ENCODE measurements around the gene LAMB4. TPM values are rescaled to one million over a fixed set of nuclear protein-coding genes. Genes with fewer than 3 reads are reported as not detected.

Gene LAMB4
- total and polyA plus RNA-seq, 2 of the 8 experiments (the other 6 are each of a cell fraction or from before 2014, with no cell fraction given), result not detected

DNA sequence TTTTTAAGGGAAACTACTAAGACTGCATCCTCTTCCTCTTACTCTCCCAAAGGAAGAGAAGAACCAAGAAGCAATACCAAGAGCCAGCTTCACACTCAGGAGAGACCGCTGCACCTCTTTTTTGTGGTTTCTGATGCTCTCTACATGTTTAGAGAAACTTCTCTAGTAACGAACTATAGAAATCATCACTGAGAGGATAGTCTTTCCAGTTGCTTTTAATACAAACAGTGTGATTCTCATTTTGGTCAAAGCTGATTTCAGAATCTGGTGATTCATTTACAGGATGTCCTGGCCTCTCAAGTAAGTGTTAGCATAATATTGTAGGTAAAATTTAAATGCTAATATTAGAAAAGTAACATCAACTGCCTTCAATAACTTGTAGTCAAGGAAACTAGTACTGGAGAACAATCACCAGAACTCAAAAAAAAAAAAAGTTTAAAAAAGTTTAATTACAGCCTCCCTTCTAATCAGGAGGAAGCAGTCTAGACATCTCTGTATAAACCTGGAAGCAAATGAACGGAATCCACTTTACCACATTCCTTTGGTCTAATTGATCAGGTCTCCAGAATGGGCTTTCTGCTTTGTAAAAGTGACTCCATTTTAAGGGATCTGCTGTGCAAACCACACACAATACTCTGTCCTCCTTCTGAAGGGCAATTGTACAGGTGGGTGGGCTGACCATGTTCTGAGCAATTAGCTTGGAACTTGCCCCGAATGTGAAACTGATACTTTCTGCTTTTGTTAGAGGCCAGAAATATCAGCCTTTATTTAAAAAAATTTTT, 130.2 kb downstream of the LAMB4 start:
- FAIRE-seq, result no peak
- H3K4me1 ChIP-seq (replicated peaks in 1 of 4; ENCODE audit: control insufficient read depth in 3 of 4, insufficient read depth in 4 of 4, low read length in 3 of 4), result peaks cover 7 to 21% (median 10%) of the 10 kb centered on the region in 4 experiments
- WGBS, 2 experiments (ENCODE audit: extremely low coverage in 1 of 2, insufficient coverage in 1 of 2, insufficient read length in 1 of 2, insufficient replicate concordance in 2 of 2, low coverage in 1 of 2, low lambda C conversion rate in 2 of 2, missing lambda C conversion rate in 1 of 2), result 93% methylated on average over 4 of the region's 4 CpGs; no CpG with 5 or more reads in 1 of the 2 experiments

More for the DNA sequence above, 130.2 kb downstream of the LAMB4 start:
- ChIA-PET POLR2A (ENCODE audit: partially characterized antibody) (interaction anchor here (1.4 to 1.7 kb wide), 2 partner anchors 23 to 76 kb away, joined by 4 read pairs; no protein-coding TSS in a partner anchor), CTCF (ENCODE audit: partially characterized antibody) (interaction anchor here (0.7 to 2.9 kb wide), 6 partner anchors 16 to 114 kb away, joined by 3 to 12 read pairs (median 5); partner anchors contain the start of gene DLD)
- H3K27ac ChIP-seq (ENCODE audit: low read depth, low read length), result no peak overlapping the region
- peaks cover 23 to 47% (median 42%) of the 10 kb centered on the region in 4 experiments for H3K27me3 ChIP-seq (replicated peaks in 1 of 4; ENCODE audit: control insufficient read depth in 3 of 4, extremely low read depth in 1 of 4, insufficient read depth in 3 of 4, low read length in 3 of 4)
- no peaks in the 10 kb centered on the region; a peak in 1 of 4 replicates for H3K9me3 ChIP-seq (ENCODE audit: insufficient read depth in 2 of 2, low read depth in 1 of 2, low read length in 1 of 2)
- H3K36me3 ChIP-seq (ENCODE audit: control insufficient read depth in 2 of 4, insufficient read depth in 4 of 4, low read length in 3 of 4), result peaks cover 0 to 11% (median 2%) of the 10 kb centered on the region in 4 experiments; a peak in 3 of 8 replicates
- H3K9ac ChIP-seq (replicated peaks in 1 of 4; ENCODE audit: extremely low read depth in 1 of 4, low read depth in 3 of 4, low read length in 3 of 4), result no peak overlapping the region
- H2BK12ac ChIP-seq (ENCODE audit: low read depth, low read length), result no peak overlapping the region; the same call in 1 of the 2 replicates
- peaks cover 3% of the 10 kb centered on the region in 2 experiments for H4K20me1 ChIP-seq (replicated peaks in 1 of 2; ENCODE audit: control insufficient read depth in 1 of 2, insufficient read depth in 2 of 2, low read length in 2 of 2)
- no peak overlapping the region for H3K18ac ChIP-seq (ENCODE audit: extremely low read depth, low read length)
- H3K14ac ChIP-seq (ENCODE audit: insufficient read length), result no peak overlapping the region
- H2AFZ ChIP-seq (ENCODE audit: low read length), result no peak overlapping the region
- H2BK120ac ChIP-seq (replicated peaks; ENCODE audit: low read depth, low read length), result no peak overlapping the region
- no peak overlapping the region for H4K91ac ChIP-seq (replicated peaks; ENCODE audit: insufficient read length, low read length)
- H3K79me2 ChIP-seq (ENCODE audit: control insufficient read depth in 1 of 2, insufficient read depth in 2 of 2, low read length in 2 of 2), result no peaks in the 10 kb centered on the region
- no peak overlapping the region for H2BK15ac ChIP-seq (ENCODE audit: low read length)
- H2BK5ac ChIP-seq (ENCODE audit: low read depth, low read length), result no peak overlapping the region
- H2AK5ac ChIP-seq (ENCODE audit: low read depth, low read length), result no peak overlapping the region
- no peak overlapping the region for H4K8ac ChIP-seq (ENCODE audit: extremely low read depth, insufficient read depth, low read length)
- no peak for TF ChIP-seq CREB1 (IDR thresholded peaks at IDR 0.05)
- no peak for TF ChIP-seq YY1 (IDR thresholded peaks at IDR 0.05; ENCODE audit: low read depth, low read length)
- TF ChIP-seq RFX5 (IDR thresholded peaks at IDR 0.05; ENCODE audit: borderline replicate concordance, low read depth, low read length), result no peak
- no peak for TF ChIP-seq NRF1 (IDR thresholded peaks at IDR 0.05; ENCODE audit: low read depth, low read length)
- no peak for TF ChIP-seq EGR1 (IDR thresholded peaks at IDR 0.05; ENCODE audit: borderline replicate concordance, low read depth, low read length)
- TF ChIP-seq POLR2A (IDR thresholded peaks at IDR 0.05; ENCODE audit: control extremely low read depth in 1 of 2, low read depth in 2 of 2, low read length in 2 of 2), result no peak
- TF ChIP-seq, protein P1, sequence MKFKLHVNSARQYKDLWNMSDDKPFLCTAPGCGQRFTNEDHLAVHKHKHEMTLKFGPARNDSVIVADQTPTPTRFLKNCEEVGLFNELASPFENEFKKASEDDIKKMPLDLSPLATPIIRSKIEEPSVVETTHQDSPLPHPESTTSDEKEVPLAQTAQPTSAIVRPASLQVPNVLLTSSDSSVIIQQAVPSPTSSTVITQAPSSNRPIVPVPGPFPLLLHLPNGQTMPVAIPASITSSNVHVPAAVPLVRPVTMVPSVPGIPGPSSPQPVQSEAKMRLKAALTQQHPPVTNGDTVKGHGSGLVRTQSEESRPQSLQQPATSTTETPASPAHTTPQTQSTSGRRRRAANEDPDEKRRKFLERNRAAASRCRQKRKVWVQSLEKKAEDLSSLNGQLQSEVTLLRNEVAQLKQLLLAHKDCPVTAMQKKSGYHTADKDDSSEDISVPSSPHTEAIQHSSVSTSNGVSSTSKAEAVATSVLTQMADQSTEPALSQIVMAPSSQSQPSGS (IDR thresholded peaks at IDR 0.05; ENCODE audit: low read length), result no peak
- no peak for TF ChIP-seq CTBP2 (IDR thresholded peaks at IDR 0.05; ENCODE audit: borderline replicate concordance, insufficient read depth, insufficient read length, low read length)
- TF ChIP-seq SUZ12 (IDR thresholded peaks at IDR 0.05; ENCODE audit: low read length), result no peak
- TF ChIP-seq SP4 (IDR thresholded peaks at IDR 0.05; ENCODE audit: low read length), result no peak
- H3K23me2 ChIP-seq (ENCODE audit: low read depth, low read length), result peaks cover 23% of the 10 kb centered on the region
- no peak overlapping the region for H3K23ac ChIP-seq (ENCODE audit: insufficient read length)
- no peak overlapping the region for H4K5ac ChIP-seq (ENCODE audit: insufficient read length, low read depth, low read length)
- no peak overlapping the region for H3K56ac ChIP-seq (replicated peaks; ENCODE audit: insufficient read length, low read depth, low read length)
- H3K4me2 ChIP-seq (ENCODE audit: insufficient read depth in 1 of 2, low read depth in 2 of 2, low read length in 2 of 2), result no peak overlapping the region; a peak in 1 of 4 replicates
- no peak for DNase-seq (ENCODE audit: low read depth in 1 of 2, low spot score in 2 of 2)
- H2BK20ac ChIP-seq (ENCODE audit: low read length), result no peak overlapping the region
- no peaks in the 10 kb centered on the region for H3K79me1 ChIP-seq (ENCODE audit: low read depth, low read length)
- no peak overlapping the region for H3K4ac ChIP-seq (replicated peaks; ENCODE audit: insufficient read length, low read depth, low read length)
- H3K4me3 ChIP-seq (ENCODE audit: extremely low read depth in 1 of 4, insufficient read depth in 2 of 4, low read depth in 3 of 4, low read length in 4 of 4), result no peak overlapping the region

All from H1 (cell line).